VCaP (cell line): Measurements from ENCODE around the gene ANKRD53.
A peak's percentile ranks its signal among the peaks of the same experiment; 100 is the strongest.

Experiments
- H3K27ac ChIP-seq: fragments of 450-650 bp; 2 replicates; pipeline ENCODE4 v1.5.1; 2017
- TF ChIP-seq, protein P1 (sequence below): fragments of 450-650 bp; conservative IDR thresholded peaks from 2 replicates; pipeline ENCODE4 v1.5.1; 2017; ENCODE audit warnings: mild to moderate bottlenecking, moderate library complexity

Gene ANKRD53

DNA sequence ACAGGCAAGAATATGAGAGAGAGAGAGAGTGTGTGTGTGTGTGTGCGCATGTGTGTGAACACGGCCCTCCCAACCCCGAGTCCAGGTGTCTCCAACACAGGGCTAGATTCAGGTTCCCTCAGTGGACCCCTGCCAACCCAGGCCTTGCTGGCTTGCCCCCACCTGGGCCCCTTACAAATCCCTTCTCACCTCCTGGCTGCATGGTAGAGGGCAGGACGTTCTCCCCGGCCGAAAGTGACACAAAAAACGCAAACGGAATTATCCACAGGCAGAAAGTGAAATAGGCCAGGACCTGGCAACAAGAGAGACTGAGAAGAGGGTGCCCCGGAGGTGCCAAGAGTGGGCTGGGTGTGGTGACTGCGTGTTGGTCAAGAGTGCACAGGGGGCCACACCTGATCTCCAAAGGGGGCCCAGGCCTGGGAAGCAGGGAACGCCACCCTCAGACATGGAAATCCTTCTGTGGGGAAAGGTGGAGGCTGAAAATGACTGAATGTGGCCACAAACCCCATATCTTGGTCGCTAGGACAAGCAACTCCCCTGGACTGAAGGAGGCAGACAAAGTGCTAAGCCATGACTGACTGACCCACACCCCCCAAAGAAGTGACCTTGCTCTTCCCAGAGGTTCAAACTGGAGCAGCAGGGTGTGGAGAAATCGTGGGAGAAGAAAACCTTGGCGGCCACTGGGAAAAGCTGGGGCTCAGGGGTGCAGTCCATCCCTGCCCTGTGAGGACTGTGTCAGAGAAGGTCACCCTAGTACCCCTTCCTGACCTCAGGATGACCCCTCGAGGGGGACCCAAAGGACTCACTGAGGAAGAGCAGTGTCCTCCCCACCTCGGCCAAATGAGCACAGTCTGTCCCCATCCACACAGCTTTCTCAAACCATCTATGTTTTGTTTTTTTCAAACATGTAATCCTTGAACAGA is 10.6 kb downstream of the ANKRD53 start:
- no peak overlapping the region for H3K27ac ChIP-seq
- TF ChIP-seq, protein P1, sequence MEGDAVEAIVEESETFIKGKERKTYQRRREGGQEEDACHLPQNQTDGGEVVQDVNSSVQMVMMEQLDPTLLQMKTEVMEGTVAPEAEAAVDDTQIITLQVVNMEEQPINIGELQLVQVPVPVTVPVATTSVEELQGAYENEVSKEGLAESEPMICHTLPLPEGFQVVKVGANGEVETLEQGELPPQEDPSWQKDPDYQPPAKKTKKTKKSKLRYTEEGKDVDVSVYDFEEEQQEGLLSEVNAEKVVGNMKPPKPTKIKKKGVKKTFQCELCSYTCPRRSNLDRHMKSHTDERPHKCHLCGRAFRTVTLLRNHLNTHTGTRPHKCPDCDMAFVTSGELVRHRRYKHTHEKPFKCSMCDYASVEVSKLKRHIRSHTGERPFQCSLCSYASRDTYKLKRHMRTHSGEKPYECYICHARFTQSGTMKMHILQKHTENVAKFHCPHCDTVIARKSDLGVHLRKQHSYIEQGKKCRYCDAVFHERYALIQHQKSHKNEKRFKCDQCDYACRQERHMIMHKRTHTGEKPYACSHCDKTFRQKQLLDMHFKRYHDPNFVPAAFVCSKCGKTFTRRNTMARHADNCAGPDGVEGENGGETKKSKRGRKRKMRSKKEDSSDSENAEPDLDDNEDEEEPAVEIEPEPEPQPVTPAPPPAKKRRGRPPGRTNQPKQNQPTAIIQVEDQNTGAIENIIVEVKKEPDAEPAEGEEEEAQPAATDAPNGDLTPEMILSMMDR: no peak

DNA sequence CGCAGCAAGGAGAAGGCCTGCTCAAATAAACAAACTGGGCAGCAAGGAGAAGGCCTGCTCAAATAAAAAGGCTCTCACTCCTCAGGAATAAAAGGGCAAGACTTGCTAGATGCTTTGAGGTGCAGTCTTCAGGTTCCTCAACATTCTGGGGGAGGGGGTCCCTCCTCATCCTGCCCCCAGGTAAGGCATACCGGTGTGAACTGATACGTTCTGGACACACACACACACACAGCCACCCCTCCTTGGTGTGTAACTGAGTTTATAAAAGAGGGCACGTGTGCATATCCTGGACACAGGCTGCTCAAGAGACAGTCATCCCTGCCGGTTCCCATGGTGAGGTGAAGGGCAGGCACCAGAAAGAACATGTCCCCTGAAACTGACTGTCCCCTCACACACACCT is 11.8 kb downstream of the ANKRD53 start:
- H3K27ac ChIP-seq: no peak overlapping the region
- TF ChIP-seq, protein P1: no peak

DNA sequence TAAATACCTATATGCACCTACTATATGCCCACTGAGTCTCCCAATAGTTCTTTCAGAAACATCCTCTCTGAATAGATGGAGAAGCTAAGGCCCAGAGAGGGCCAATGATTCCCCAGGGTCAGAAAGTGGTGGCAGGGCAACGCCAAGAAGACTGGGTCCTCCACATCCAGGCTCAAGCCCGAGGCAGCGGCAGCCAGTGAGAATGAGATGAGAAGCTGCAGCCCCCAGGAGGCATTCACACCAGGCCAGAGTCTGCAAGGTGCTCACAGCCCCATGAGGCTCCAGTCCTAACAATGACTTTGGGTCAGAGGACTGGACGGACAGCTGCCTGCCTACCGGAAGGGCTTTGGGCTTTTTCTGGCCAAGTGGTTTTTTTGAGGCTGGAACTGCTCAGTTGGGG is 12.7 kb downstream of the ANKRD53 start:
- H3K27ac ChIP-seq: no peak overlapping the region
- TF ChIP-seq, protein P1: no peak

DNA sequence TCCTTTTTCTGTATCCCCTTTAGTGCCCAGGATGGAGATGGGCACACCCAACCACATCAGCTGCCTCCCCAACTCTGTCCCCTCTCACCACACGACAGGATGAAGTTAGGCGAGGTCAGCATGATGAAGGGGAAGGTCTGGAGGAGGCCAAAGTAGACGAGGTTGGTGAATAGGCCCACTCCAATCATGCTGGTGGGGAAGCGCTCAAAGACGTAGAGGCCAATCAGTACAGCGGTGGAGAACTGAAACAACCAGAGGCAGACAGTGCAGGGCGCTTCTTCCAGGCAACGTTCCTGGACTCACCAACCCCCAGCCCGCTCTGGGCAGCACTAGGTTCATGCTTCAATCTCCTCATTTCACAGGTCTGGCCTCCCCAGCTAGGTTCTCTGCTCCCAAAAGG is 13.3 kb downstream of the ANKRD53 start:
- H3K27ac ChIP-seq: no peak overlapping the region
- TF ChIP-seq, protein P1: no peak

DNA sequence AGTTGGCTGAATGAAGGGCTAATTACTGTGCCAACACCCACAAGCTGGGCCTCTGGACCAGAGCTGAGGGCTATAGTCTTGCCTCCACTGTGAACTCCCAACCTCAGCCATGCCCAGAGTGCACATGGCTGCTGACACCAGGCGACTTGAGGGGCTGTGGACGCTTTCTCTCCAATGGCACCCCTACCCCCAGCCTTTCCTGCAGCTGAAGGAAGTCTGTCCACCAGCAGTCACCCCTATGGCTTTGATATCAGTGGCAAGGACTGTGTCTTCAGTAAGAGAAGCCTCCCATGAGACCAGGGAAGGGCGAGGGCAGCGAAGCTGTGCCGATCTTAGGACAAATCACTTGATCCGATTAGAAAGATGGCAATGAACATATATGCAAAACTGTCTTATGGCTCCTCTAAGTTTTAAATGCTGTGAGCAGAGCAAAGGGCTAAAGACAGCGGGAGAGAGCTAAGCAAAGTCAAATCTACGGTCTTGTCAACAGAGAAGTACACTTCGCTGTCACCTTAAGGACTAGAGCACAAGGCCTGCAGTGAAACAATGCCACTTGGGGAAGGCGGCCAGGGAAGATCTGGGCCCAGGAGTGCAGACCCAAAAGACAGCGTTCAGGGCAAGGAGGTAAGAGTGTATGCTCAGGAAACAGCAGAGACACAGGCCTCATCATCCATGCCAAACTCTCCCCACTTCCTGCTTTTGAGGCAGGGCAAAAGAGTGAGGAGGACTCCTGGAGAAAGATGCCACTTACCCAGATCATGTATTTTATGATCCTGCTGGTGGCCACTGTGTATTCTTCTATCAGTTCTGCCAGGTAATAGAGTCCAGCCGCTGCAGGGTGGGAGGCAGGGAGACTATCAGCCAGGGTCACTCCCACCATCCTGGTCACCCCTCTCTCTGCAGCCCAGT is 14.8 kb downstream of the ANKRD53 start:
- peak overlapping the region; percentile 78; the same call in 1 of the 2 replicates for H3K27ac ChIP-seq
- TF ChIP-seq, protein P1: no peak

DNA sequence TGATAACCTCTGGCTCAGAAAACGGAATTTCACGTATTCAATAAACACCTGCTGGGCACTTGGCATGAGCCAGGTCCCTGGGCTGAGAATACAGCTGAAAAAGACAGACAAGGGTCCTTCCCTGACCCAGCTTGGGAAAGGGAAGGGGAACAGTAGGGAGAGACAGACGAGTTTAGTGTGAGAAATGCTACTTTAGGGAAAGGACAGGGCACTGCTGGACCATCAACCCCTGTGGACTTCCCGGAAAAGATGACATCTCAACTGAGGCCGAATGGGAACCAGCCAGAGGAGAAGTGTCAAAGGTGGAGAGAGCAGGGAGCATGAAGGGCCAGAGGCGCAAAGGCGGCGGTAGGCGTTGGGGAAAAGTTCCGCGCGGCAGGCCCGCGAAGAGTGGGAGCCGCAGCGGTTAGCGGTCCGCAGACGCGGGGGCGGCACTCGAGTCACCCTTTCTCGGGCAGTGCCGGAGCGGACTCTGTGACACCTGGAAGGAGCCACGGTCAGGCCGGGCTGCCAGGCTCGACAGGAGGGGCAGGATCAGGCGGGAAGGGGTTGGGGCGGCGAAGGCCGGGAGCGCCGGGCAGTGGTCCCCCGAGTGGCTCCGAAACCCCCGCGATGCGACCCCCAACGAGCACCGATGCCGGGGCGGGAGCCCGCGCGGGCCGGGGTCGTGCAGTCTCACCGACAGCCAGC is 15.7 kb downstream of the ANKRD53 start:
- H3K27ac ChIP-seq: peak overlapping the region; percentile 78
- TF ChIP-seq, protein P1: no peak
